HG03196 (cell line): ENCODE results near the gene PRR5.

Experiments
- ATAC-seq: cut with Tn5 transposase; IDR thresholded peaks from one replicate; pipeline ENCODE4 v1.9.1; 2021; ENCODE audit not compliant: unreplicated experiment

Gene PRR5

GRCh38 chr22:44782363-44782963 is 80.5 kb downstream of the PRR5 start:
- ATAC-seq = no peak

- no peak for ATAC-seq
These were observed 81.1 kb downstream of the PRR5 start for GRCh38 chr22:44783091-44783490.

DNA sequence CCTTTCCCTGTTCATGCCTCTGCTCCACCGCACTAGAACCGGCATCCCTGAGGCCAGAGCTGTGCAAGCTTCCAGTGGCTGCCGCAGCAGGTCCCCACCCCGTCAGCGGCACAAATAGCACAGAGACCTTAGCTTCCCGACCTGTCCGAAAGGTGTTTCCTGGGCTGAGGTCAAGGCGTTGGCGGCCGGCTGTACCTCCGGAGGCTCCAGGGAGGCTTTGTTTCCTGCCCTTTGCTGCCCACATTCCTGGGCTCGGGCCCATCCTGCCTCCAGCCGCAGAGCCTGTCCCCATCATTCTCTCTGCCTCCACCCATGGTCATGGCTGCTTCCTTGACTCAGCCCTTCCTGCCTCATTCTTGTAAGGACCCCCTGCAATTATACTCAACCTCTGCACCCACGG is 81.6 kb downstream of the PRR5 start:
- no peak for ATAC-seq

DNA sequence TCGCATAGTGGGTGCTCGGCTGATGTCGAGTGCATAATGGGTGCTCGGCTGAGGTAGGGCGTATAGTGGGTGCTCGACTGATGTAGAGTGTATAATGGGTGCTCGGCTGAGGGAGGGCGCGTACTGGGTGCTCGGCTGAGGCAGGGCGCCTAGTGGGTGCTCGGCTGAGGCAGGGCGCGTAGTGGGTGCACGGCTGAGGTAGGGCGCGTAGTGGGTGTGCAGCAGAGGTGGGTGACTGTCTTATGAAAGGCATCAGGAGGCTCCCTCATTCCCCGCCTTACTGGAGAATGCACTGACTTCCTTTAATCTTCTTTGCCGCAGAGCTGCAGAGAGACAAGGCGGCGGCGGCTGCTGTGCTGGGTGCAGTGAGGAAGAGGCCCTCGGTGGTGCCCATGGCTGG is 84.1 kb downstream of the PRR5 start:
- ATAC-seq = no peak

GRCh38 chr22:44786610-44787009 is 84.6 kb downstream of the PRR5 start:
- no peak for ATAC-seq
